SK-N-SH treated with all-trans-retinoic acid at 6 μM for 48 hours (cell line): ENCODE measurements around the gene SCPEP1.

Source experiments
- ARNTL ChIP-seq: fragments of 450-650 bp; formaldehyde crosslinking; IDR thresholded peaks from 2 replicates; pipeline ENCODE4 v1.5.0; 2020; ENCODE audit warnings: low read depth, mild to moderate bottlenecking, moderate library complexity, borderline replicate concordance
- BACH2 ChIP-seq: fragments of 250-450 bp; sonication (Bioruptor Pico); IDR thresholded peaks from 2 replicates; pipeline ENCODE4 v1.9.0; 2021; ENCODE audit warnings: mild to moderate bottlenecking, borderline replicate concordance
- ESRRG ChIP-seq: fragments of 250-450 bp; sonication (Bioruptor Pico); IDR thresholded peaks from 2 replicates; pipeline ENCODE4 v1.6.1; 2021; ENCODE audit warnings: mild to moderate bottlenecking
- ISL1 ChIP-seq: fragments of 250-450 bp; sonication (Bioruptor Pico); IDR thresholded peaks from 2 replicates; pipeline ENCODE4 v2.1.2; 2022; ENCODE audit warnings: mild to moderate bottlenecking, moderate library complexity
- ZFP3 ChIP-seq: fragments of 250-450 bp; sonication (Bioruptor Pico); IDR thresholded peaks from 2 replicates; pipeline ENCODE4 v1.5.0; 2020; ENCODE audit warnings: mild to moderate bottlenecking, moderate library complexity
- ZFP30 ChIP-seq: fragments of 450-650 bp; formaldehyde crosslinking; IDR thresholded peaks from 2 replicates; pipeline ENCODE4 v1.5.0; 2022; ENCODE audit warnings: mild to moderate bottlenecking, moderate library complexity
- ZNF8 ChIP-seq: fragments of 450-650 bp; formaldehyde crosslinking; IDR thresholded peaks from 2 replicates; pipeline ENCODE4 v1.5.0; 2020; ENCODE audit warnings: mild to moderate bottlenecking, moderate library complexity
- TF ChIP-seq, protein P1 (sequence below): fragments of 250-450 bp; sonication (Bioruptor Pico); IDR thresholded peaks from 2 replicates; pipeline ENCODE4 v1.8.0; 2020; ENCODE audit warnings: mild to moderate bottlenecking, moderate library complexity, borderline replicate concordance
- TF ChIP-seq, protein P2 (sequence below): fragments of 250-450 bp; sonication (Bioruptor Pico); IDR thresholded peaks from 2 replicates; pipeline ENCODE4 v1.8.0; 2021; ENCODE audit warnings: low read depth, mild to moderate bottlenecking, moderate library complexity, borderline replicate concordance

DNA sequence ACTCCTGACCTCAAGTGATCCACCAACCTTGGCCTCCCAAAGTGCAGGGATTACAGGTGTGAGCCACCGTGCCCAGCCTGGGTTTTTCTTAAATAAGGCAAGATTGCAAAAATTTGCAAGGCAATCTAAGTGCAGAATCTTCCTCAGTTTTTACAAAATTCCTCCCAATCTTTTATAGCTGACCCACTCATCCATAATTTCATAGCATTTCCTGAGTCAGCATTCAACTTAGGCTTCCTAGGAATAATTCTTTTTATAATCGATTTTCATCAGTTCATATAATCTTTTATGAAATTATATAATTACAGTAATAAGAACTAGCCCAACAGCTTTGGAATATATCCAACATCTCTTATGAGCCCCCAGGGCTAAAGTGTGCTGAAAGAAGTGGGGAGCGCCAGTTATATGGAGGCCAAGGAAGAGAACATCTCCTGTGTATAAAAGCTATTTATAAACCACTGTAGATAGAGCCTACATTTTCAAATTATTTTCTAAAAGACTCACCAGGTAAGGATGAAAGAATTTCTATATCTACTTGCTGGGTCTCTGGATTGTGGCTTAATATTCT lies 31.9 kb upstream of the SCPEP1 start:
- TF ChIP-seq ESRRG (CRISPR knock-in tag) = no peak
- TF ChIP-seq, protein P1, sequence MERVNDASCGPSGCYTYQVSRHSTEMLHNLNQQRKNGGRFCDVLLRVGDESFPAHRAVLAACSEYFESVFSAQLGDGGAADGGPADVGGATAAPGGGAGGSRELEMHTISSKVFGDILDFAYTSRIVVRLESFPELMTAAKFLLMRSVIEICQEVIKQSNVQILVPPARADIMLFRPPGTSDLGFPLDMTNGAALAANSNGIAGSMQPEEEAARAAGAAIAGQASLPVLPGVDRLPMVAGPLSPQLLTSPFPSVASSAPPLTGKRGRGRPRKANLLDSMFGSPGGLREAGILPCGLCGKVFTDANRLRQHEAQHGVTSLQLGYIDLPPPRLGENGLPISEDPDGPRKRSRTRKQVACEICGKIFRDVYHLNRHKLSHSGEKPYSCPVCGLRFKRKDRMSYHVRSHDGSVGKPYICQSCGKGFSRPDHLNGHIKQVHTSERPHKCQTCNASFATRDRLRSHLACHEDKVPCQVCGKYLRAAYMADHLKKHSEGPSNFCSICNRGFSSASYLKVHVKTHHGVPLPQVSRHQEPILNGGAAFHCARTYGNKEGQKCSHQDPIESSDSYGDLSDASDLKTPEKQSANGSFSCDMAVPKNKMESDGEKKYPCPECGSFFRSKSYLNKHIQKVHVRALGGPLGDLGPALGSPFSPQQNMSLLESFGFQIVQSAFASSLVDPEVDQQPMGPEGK = no peak
- no peak for TF ChIP-seq ZFP30 (CRISPR knock-in tag)
- TF ChIP-seq ARNTL = no peak
- TF ChIP-seq ZFP3 (CRISPR knock-in tag) = no peak
- TF ChIP-seq ISL1 = no peak
- TF ChIP-seq, protein P2, sequence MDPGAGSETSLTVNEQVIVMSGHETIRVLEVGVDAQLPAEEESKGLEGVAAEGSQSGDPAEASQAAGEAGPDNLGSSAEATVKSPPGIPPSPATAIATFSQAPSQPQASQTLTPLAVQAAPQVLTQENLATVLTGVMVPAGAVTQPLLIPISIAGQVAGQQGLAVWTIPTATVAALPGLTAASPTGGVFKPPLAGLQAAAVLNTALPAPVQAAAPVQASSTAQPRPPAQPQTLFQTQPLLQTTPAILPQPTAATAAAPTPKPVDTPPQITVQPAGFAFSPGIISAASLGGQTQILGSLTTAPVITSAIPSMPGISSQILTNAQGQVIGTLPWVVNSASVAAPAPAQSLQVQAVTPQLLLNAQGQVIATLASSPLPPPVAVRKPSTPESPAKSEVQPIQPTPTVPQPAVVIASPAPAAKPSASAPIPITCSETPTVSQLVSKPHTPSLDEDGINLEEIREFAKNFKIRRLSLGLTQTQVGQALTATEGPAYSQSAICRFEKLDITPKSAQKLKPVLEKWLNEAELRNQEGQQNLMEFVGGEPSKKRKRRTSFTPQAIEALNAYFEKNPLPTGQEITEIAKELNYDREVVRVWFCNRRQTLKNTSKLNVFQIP = no peak
- TF ChIP-seq BACH2 = no peak
- no peak for TF ChIP-seq ZNF8 (CRISPR knock-in tag)
